Vagina (tissue), 2 donors: ENCODE measurements around the gene RCSD1.
"Not testable (repeated sequence)": the region's sequence is repeated elsewhere in the genome, so short reads cannot be mapped to it uniquely, and the experiment has no call there.

Experiments used
- POLR2A ChIP-seq, 2 donors: fragments of 450-650 bp; IDR thresholded peaks; one replicate each; pipeline ENCODE4 v1.6.1; 2017; ENCODE audit warnings: antibody characterized with exemption in 2 of 2, mild to moderate bottlenecking in 2 of 2, moderate library complexity in 2 of 2
- POLR2AphosphoS5 ChIP-seq, 2 donors: sonication (generic); formaldehyde crosslinking; IDR thresholded peaks; one replicate each; pipeline ENCODE4 v1.9.0; 2017; ENCODE audit warnings: antibody characterized with exemption in 2 of 2, mild to moderate bottlenecking in 2 of 2, low read depth in 1 of 2; ENCODE audit not compliant: insufficient read depth in 1 of 2
- TF ChIP-seq, protein P1 (sequence below), 3 experiments: fragments of 450-650 bp in 2 of 3; fragments of 200-600 bp in 1 of 3; sonication (generic) in 1 of 3; IDR thresholded peaks; one replicate each; pipeline ENCODE4 v1.5.1; 2017 to 2019; ENCODE audit warnings: antibody characterized with exemption in 3 of 3, mild to moderate bottlenecking in 2 of 3, moderate library complexity in 2 of 3

GRCh38 chr1:167719715-167720421 is 89.8 kb downstream of the RCSD1 start:
- TF ChIP-seq, protein P1, sequence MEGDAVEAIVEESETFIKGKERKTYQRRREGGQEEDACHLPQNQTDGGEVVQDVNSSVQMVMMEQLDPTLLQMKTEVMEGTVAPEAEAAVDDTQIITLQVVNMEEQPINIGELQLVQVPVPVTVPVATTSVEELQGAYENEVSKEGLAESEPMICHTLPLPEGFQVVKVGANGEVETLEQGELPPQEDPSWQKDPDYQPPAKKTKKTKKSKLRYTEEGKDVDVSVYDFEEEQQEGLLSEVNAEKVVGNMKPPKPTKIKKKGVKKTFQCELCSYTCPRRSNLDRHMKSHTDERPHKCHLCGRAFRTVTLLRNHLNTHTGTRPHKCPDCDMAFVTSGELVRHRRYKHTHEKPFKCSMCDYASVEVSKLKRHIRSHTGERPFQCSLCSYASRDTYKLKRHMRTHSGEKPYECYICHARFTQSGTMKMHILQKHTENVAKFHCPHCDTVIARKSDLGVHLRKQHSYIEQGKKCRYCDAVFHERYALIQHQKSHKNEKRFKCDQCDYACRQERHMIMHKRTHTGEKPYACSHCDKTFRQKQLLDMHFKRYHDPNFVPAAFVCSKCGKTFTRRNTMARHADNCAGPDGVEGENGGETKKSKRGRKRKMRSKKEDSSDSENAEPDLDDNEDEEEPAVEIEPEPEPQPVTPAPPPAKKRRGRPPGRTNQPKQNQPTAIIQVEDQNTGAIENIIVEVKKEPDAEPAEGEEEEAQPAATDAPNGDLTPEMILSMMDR (IDR thresholded peaks at IDR 0.05), result not testable (repeated sequence)
- not testable (repeated sequence) for TF ChIP-seq POLR2AphosphoS5 (IDR thresholded peaks at IDR 0.05; ENCODE audit: insufficient read depth in 1 of 2, low read depth in 1 of 2); POLR2A (IDR thresholded peaks at IDR 0.05)
